Left hindlimb (tissue), 1 donor: ENCODE results near the gene GALNT17.

Experiments used
- DNase-seq: peaks from one replicate; pipeline ENCODE4 v3.0.0-alpha.2; 2018

GALNT17 gene

DNA sequence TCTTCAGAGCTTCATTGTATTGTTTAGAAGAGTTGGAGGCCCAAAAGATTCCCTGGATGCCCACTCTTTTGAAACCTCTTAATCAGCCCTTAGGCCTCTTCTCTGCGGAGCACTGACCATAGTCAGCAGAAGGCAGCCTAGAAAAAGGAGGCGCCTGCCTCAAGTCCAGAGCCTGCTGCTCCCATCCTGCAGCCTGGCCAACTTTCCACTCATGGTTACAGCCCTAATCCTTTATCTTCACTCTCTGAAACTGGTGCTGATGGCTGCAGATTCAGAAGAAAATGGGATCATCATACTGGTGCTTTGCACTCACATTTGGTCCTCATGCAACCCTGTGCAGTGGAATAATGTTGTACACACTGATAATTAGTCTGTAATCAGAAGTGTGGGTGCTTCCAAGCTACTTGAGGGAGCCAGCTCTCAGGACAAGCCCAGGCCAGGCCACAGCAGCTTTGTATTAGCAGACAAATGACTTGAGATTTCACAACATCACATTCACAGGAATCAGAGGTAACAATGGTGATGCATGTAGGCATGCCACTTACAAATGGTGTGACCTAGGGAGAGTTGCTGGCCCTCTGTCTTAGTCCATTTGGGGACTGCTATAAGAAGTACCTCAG lies 272.9 kb downstream of the GALNT17 start:
- DNase-seq: no peak

DNA sequence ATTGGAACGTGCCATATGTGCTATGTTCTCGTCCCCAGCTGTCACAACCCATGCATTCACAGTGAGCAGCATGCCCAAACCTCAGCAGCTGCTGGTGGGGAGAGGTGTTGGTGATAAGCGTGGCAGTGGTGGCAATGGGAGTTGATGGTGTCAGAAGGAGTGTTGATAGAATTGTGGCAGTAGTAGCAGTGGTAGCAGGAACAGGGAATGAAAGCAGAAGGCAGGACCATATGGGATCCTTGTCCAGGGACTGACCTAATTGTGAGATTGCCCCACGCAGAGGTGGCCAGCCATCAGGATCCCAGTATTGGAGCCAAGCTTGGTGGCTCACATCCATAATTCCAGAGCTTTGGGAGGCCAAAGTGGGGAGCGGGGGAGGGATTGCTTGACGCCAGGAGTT lies 276.3 kb downstream of the GALNT17 start:
- peak; percentile 45 for DNase-seq

- no peak for DNase-seq
These were observed 277.7 kb downstream of the GALNT17 start for GRCh38 chr7:71409550-71410157.

- no peak for DNase-seq
These were observed 279.5 kb downstream of the GALNT17 start for GRCh38 chr7:71411475-71411874.

- no peak for DNase-seq
These were observed 282.5 kb downstream of the GALNT17 start for GRCh38 chr7:71414490-71414889.

GRCh38 chr7:71419546-71420337 lies 287.8 kb downstream of the GALNT17 start:
- DNase-seq: no peak

- no peak for DNase-seq
These were observed 290.2 kb downstream of the GALNT17 start for GRCh38 chr7:71422104-71422503.

- DNase-seq: no peak
These were observed 292.5 kb downstream of the GALNT17 start for GRCh38 chr7:71424166-71425035.

GRCh38 chr7:71429083-71429482 lies 297.1 kb downstream of the GALNT17 start:
- DNase-seq: no peak

GRCh38 chr7:71430246-71430645 lies 298.3 kb downstream of the GALNT17 start:
- DNase-seq: no peak

DNA sequence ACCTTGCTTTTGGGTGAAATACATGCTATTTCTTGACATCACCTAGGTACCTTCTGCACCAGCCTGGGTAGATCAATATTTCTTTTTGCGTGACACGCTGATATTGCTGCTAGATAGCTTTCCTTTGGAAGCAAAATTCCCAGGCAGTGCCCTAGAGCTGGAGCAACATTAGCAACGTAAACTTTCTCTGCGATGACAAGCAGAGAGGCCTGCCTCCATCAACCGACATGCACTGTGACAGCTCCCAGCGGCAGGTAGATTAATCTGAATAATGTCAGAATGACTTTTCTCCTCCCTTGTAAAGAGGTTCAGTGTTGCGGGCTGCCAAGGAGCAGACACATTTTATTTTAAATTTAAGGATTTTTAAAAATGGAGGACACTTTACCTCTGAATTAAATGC lies 307.4 kb downstream of the GALNT17 start:
- DNase-seq: no peak

- no peak for DNase-seq
These were observed 310.7 kb downstream of the GALNT17 start for GRCh38 chr7:71442492-71443190.

DNA sequence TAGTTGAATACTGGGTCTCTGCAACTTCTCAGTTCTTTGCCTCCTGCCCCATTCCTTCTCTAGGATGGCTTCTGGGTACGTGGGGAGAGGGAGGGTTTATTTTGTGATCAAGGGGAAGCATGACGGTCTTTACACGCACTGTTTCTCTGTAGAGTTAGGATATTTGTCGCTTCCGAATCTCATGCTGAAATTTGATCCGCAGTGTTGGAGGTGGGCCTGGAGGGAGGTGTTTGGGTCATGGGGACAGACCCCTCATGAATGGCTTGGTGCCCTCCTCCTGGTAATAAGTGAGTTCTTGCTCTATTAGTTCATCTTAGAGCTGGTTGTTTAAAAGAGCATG lies 311.2 kb downstream of the GALNT17 start:
- DNase-seq: no peak

- DNase-seq: no peak
These were observed 312.2 kb downstream of the GALNT17 start for GRCh38 chr7:71444130-71444529.

GRCh38 chr7:71453630-71454029 lies 321.7 kb downstream of the GALNT17 start:
- no peak for DNase-seq

DNA sequence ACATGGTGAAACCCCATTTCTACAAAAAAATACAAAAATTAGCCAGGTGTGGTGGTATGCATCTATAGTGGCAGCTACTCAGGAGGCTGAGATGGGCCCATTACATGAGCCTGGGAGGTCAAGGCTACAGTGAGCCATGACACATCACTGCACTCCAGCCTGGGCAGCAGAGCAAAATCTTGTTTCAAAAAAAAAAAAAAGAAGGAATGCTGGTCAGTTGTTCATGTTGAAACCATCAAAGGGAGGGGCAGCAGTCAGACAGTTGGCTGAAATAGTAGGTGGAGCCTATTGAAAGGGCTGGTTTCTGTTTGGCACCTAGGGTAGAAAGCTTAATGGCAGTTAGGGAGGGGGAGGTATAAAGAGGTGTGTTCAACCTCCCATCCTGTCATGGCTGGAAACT lies 323.0 kb downstream of the GALNT17 start:
- DNase-seq: no peak

DNA sequence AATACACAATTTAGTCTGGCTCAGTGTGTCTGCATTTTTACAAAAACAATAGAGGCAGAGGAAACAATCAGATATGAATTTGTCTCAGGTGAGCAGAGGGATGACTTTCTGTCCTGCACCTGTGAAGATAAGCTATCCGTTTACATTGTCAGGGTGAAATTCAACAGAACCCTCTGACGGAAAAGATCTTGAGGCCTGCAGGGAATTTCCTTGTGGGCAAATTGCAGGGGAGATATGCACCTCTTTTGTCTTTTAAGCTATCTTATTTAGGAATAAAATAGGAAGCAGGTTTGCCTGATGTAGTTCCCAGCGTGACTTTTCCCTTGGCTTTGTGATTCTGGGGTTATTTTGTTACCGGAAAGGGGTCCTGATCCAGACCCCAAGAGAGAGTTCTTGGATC lies 325.1 kb downstream of the GALNT17 start:
- no peak for DNase-seq

DNA sequence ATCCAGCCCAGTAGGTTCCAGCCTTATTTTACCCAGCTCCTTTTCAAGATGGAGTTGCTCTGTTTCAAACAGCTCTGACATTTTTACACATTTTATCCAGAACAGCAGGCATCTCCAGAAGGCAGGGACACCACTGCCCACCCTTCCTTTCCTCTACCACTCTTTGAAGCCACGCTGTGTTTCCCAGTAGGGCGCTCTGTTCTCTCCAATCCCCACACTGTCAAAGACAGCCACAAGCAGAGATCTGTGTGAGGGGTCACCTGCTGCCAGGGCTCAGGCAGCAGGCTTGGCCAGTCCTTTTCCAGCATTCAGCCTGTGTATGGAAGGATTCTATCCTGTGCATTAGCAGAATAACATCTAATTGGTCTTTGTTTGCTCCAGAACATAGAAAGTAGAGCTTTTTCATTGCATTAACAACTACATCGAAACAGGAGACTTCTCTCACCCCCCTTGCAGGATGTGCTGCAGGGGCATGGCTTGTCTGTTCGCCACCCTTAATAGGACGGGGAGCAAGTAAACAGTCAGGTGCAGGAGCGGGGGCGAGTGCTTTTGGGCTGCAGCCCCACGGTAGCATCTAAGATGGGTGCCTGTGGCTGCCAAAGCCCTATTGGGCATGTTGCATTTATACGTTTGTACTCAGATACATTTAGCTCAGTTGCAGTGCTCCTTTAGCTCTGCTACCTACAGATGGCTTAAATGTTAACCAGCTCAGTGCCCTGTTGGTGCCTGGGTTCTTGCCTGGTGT lies 326.1 kb downstream of the GALNT17 start:
- DNase-seq: no peak

GRCh38 chr7:71459132-71459531 lies 327.2 kb downstream of the GALNT17 start:
- no peak for DNase-seq

DNA sequence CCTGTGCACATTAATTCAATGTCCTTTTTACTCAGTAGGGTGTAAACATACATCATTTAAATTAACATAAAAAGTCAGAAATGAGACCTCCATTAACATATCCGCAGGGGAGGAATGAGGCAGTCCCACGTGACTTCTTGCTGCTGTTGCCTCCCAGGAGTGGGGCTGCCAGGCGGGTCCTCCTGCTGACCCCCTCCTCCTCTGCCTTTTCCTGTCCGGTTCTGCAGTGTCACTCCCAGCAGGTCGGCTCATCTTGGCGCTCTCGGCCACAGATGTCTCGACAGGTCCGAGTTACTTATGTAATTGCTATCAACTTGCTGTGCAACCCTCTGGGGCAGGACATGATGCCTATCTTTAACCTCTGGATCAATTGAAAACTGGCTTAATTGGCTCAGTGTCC lies 329.6 kb downstream of the GALNT17 start:
- no peak for DNase-seq

DNA sequence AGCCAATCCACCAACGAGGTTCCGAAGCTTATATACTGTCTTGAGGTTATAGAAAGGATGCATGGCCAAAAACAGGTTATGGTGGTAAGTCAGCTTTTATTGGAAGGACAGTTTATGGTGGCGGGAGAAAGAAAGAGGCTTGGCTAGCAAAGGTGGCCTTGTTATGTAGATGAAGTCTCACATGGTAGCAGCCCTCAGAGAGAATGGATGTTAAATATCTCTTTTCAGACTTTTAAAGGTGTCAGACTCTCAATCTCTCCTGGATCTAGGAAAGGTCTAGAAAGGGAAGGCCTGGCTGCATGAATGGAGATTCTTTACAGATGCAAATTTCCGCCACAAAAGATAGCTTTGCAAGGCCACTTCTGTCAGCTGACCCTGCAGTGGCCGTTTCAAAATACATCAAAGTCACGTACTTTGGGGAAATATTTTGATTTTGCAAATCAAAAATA lies 333.8 kb downstream of the GALNT17 start:
- DNase-seq: no peak
